NOMO-1 treated with dmso at 0.1 percent for 144 hours (cell line): ENCODE results near the gene GRPEL1.
"Not testable (repeated sequence)": the region's sequence is repeated elsewhere in the genome, so short reads cannot be mapped to it uniquely, and the experiment has no call there.

Source experiments
- DNase-seq: peaks from one replicate; lab custom pipeline; 2025; ENCODE audit not compliant: unreplicated experiment; lab: John Stamatoyannopoulos, UW

Gene GRPEL1

GRCh38 chr4:7094916-7095315 lies 27.1 kb upstream of the GRPEL1 start:
- no peak for DNase-seq

DNA sequence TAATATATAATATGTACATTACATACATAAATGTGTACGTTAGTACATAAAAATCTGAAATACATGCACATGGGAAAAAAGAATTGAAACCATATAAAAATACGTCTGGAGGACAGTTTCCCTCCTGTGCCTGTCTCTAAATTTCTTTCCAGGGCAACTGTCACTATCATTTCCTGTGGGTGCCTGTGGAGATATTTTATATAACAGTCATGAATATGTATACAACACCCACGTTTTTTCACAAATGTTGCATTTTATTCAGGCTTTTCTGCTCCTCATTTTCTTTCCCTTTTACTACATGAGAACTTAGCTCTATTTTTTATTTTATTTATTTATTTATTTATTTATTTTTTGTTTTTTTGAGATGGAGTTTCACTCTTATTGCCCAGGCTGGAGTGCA lies 24.2 kb upstream of the GRPEL1 start:
- DNase-seq, result no peak

- no peak for DNase-seq
These were observed 21.5 kb upstream of the GRPEL1 start for GRCh38 chr4:7089213-7089986.

GRCh38 chr4:7087036-7087435 lies 19.2 kb upstream of the GRPEL1 start:
- no peak for DNase-seq

GRCh38 chr4:7086384-7086783 lies 18.5 kb upstream of the GRPEL1 start:
- no peak for DNase-seq

DNA sequence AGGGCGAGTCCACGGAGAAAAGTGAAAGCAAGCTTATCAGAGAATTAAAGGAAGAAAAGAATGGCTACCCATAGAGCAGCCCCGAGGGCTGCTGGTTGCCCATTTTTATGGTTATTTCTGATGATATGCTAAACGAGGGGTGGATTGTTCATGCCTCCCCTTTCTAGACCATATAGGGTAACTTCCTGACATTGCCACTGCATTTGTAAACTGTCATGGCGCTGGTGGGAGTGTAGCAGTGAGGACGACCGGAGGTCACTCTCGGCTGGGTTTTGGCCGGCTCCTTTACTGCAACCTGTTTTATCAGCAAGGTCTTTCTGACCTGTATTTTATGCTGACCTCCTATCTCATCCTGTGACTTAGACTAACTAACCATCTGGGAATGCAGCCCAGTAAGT lies 16.7 kb upstream of the GRPEL1 start:
- DNase-seq, result not testable (repeated sequence)

DNA sequence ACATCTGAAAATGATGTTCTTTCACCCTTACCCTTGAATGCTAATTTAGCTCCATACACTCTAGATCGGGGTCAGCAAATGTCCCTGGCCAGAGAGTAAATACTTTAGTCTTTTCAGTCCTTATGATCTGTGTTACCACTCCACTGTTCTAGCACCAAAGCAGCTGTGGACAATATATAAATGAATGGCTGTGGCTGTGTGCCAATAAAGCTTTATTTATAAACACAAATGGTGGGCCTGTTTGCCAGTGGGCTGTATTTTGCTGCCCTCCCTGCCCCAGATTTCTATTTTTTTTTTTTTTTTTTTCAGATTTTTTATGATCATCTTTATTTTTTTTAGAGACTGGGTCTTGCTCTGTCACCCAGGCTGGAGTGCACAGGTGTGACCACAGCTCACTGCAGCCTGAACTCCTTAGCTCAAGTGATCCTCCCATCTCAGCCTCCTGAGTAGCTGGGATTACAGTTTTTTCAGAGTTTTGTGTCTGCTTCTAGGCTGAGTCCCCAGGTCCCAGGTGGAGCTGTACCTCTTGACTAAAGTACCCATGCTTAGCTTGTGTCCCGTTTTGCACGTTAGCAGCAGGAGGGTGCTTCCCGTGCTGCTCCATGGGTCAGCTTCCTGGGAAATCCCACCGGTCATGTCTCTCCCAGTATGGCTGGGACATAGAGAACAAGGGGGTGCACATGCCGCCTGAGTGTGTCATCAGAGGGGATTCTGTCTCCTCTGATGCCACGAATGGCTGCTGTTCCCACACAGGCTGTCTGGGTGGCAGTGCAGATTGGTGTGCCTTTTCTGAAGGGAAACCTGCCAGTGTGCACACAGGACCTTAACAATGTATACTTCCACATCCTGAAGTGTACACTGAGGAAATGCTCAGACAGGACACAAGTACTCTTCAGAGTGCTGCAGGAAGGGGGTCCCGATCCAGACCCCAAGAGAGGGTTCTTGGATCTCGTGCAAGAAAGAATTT lies 16.0 kb upstream of the GRPEL1 start:
- DNase-seq, result no peak

DNA sequence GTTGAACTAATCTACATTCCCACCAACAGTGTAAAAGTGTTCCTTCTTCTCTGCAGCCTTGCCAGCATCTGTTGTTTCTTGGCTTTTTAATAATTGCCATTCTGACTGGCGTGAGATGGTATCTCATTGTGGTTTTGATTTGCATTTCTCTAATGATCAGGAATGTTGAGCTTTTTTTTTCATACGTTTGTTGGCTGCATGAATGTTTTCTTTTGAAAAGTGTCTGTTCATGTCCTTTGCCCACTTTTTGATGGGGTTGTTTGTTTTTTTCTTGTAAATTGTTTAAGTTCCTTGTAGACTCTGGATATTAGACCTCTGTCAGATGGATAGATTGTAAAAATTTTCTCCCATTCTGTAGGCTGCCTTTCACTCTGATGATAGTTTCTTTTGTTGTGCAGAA lies 12.0 kb upstream of the GRPEL1 start:
- DNase-seq, result not testable (repeated sequence)

DNA sequence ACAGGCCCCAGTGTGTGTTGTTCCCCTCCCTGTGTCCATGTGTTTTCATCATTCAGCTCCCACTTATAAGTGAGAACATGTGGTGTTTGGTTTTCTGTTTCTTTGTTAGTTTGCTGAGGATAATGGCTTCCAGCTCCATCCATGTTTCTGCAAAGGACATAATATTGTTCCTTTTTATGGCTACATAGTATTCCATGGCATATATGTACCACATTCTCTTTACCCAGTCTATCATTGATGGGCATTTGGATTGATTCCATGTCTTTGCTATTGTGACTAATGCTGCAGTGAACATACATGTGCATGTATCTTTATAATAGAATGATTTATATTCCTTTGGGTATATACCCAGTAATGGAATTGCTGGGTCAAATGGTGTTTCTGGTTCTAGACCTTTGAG lies 11.6 kb upstream of the GRPEL1 start:
- not testable (repeated sequence) for DNase-seq

GRCh38 chr4:7078025-7078424 lies 10.2 kb upstream of the GRPEL1 start:
- DNase-seq, result no peak

DNA sequence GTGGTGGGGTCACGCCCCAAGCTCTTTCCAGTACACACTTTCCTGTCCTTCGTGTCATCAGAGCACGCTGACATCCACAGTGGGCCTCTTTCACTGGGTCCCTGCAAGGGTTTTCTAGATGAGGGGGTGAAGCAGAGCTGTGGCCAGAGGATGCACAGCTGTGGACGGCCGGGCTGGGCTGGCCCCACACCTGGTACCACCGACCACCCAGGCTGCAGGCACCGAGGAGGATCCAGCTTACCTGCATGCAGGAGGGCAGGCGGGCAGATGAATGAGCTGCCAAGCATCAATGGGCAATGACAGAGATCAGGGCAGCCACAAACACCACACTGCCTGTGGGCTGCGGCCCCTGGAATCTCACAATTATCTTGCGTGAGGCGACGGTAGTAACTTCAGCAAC lies 9.5 kb upstream of the GRPEL1 start:
- no peak for DNase-seq

DNA sequence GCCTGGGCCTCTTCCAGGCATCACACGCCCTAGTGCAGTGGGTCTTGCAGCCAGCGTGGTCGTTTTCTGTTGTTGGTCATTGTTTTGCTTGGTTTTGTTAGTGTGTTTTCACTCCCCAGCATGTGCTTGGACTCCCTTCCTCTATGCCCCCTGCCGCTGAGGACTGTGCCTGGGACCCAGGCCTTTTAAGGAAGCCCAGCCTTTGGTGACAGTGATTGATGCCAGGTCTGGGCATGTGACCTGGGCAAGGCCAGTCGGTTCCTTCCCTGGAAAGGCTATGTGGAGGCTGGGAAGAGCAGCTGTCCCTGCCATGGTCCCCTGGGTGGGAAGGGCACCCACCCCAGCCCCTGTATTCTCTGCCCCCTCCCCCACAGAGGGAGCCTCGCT lies 8.8 kb upstream of the GRPEL1 start:
- no peak for DNase-seq

GRCh38 chr4:7075962-7076695 lies 8.3 kb upstream of the GRPEL1 start:
- no peak for DNase-seq

DNA sequence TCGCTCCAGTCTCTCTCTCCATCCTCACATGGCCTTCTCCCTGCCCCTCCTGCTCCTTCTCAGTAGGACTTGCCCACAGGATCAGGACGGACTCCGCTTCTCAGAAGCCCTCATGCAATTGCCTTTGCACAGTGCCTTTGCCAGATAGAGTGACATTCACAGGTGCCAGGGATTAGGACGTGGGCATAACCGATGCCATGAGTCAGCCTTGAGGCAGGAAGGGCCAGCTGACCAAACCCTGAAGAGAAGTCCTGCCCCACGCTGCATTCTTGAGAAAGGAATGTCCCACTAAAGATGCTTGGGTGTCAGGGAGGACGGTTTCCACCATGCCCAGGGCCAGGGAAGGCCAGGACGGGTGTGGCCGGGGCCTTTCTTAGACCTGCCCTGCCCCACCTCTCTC lies 6.6 kb upstream of the GRPEL1 start:
- DNase-seq, result no peak

GRCh38 chr4:7073526-7074390 lies 5.9 kb upstream of the GRPEL1 start:
- no peak for DNase-seq

DNA sequence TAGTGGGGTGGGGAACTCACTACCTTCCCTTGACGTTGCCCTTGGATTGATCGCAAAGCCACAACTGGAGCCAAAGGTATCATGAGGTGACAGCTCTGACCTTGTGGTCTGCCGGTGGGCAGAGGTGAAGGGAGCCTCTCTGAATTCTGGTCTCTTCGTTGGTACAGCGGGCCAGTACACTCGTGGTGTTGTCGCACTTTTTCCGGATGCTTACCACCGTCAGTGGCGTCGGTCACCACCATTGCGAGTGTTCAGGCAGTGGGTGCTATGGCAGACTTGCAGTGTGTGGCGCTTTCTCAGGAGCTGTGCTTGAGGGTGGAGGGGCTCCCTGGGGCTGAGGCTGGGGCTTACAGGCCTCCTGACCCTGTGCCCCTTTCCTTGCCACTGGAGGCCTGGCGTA lies 5.2 kb upstream of the GRPEL1 start:
- DNase-seq, result no peak

- peak; percentile 60 for DNase-seq
These were observed 3.1 kb upstream of the GRPEL1 start for GRCh38 chr4:7070729-7071511.

- no peak for DNase-seq
These were observed 1.0 kb upstream of the GRPEL1 start for GRCh38 chr4:7068883-7069282.

DNA sequence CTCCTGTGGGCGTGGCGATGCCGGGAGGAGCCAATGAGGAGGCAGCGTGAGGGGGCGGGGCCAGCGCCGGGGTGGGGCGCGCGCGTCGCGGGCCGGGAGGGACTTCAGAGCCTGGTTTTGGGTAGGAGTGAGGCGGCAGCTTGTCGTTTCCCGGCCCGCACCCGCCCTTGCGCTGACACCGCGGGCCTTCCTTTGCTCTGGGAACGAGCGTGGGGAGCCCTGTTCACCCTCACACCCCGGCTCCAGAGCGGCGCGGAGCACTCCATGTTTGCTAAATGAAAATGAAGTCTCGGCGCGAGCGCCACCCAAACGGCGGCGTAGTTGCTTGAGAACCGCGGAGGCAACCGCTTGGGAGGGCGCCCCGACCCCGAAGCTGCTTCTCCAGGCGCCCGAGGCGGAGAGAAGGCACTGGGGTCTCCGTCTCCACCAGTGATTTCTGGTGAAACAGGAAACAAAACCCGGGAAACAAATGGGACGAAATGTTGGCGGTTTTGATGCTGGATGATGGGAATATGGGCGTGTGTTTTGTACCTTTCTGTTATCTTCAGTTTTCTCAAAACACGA lies 497 bp upstream of the GRPEL1 start:
- no peak for DNase-seq

- DNase-seq, result no peak
These were observed 775 bp downstream of the GRPEL1 start for GRCh38 chr4:7067126-7067451.
